HTR-8/SVneo (cell line): ENCODE data around the gene PRX.

Source experiments
- DNase-seq: peaks from one replicate; pipeline ENCODE4 v3.0.0; 2011; ENCODE audit warnings: low spot score, mixed read lengths; ENCODE audit not compliant: insufficient read length
- FAIRE-seq: peaks from 2 replicates; lab custom pipeline; 2011; peaks lifted over from hg19 to GRCh38; lab: Jason Lieb, UNC

PRX gene

GRCh38 chr19:40367577-40368434 lies 45.4 kb downstream of the PRX start:
- DNase-seq (no peak), FAIRE-seq (no peak)

- DNase-seq (no peak), FAIRE-seq (no peak)
Measured at GRCh38 chr19:40366697-40367561, 46.2 kb downstream of the PRX start.

GRCh38 chr19:40365613-40366401 lies 47.4 kb downstream of the PRX start:
- FAIRE-seq = peak; percentile 91
- DNase-seq = peak; percentile 95

- DNase-seq (no peak), FAIRE-seq (no peak)
Measured at GRCh38 chr19:40365010-40365409, 48.2 kb downstream of the PRX start.

GRCh38 chr19:40363069-40363468 lies 50.1 kb downstream of the PRX start:
- no peak for FAIRE-seq
- DNase-seq = no peak

- no peak for DNase-seq
- FAIRE-seq = no peak
Measured at GRCh38 chr19:40362160-40362559, 51.0 kb downstream of the PRX start.

GRCh38 chr19:40360708-40361241 lies 52.4 kb downstream of the PRX start:
- no peak for FAIRE-seq

GRCh38 chr19:40360020-40360707 lies 53.0 kb downstream of the PRX start:
- no peak for FAIRE-seq

More at GRCh38 chr19:40360708-40361241, 52.4 kb downstream of the PRX start:
- DNase-seq = no peak

GRCh38 chr19:40358773-40359172 lies 54.4 kb downstream of the PRX start:
- DNase-seq (no peak), FAIRE-seq (no peak)

More at GRCh38 chr19:40360020-40360707, 53.0 kb downstream of the PRX start:
- DNase-seq = no peak

GRCh38 chr19:40357640-40358039 lies 55.5 kb downstream of the PRX start:
- FAIRE-seq = no peak

GRCh38 chr19:40356681-40357595 lies 56.2 kb downstream of the PRX start:
- FAIRE-seq (no peak), DNase-seq (no peak)

More at GRCh38 chr19:40357640-40358039, 55.5 kb downstream of the PRX start:
- no peak for DNase-seq

- no peak for FAIRE-seq
- DNase-seq = no peak
Measured at GRCh38 chr19:40355975-40356680, 57.0 kb downstream of the PRX start.

GRCh38 chr19:40348961-40349507 lies 64.1 kb downstream of the PRX start:
- DNase-seq (no peak), FAIRE-seq (no peak)

GRCh38 chr19:40348125-40348913 lies 64.9 kb downstream of the PRX start, which contains the start of the genes C19orf47 and PLD3:
Gene C19orf47 (minus strand): TSS chr19:40348397. CDS start chr19:40341857, 6,540 bp downstream.
Gene PLD3 (plus strand): TSS chr19:40348695. CDS start chr19:40366484, 17,789 bp downstream.
- peak; percentile 100 for DNase-seq
- FAIRE-seq = peak; percentile 99

GRCh38 chr19:40344422-40344821 lies 68.8 kb downstream of the PRX start:
- FAIRE-seq = no peak

More at GRCh38 chr19:40344422-40344821, 68.8 kb downstream of the PRX start:
- no peak for DNase-seq
